PC-9 (cell line): ENCODE data around the gene GNAQ. TPM values are rescaled to one million over a fixed set of nuclear protein-coding genes. Genes with fewer than 3 reads are reported as not detected.

ENCODE experiments used
- BruUV-seq: library from RNA; stranded (reverse); fragments of 400-500 nt; replicated peaks from 2 replicates; lab custom pipeline; 2021; lab: Mats Ljungman, UMichigan
- CTCF ChIA-PET: fragments of 300-600 bp; sonication (Branson Sonifier 250); formaldehyde crosslinking; loops from one replicate; lab custom pipeline; 2022; ENCODE audit warnings: antibody characterized with exemption; lab: Charles Lee
- POLR2A ChIA-PET: fragments of 300-600 bp; sonication (Branson Sonifier 250); formaldehyde crosslinking; loops from one replicate; lab custom pipeline; 2022; ENCODE audit warnings: antibody characterized with exemption; ENCODE audit not compliant: unreplicated experiment; lab: Charles Lee
- DNase-seq, 2 experiments: peaks; one replicate each; pipeline versions ENCODE4 v3.0.0 to v3.0.0-alpha.2; 2015 to 2022; ENCODE audit warnings: mixed read lengths in 1 of 2
- H2AFZ ChIP-seq: fragments of 200-600 bp; sonication (generic); 2 replicates; pipeline ENCODE4 v1.8.1; 2017; ENCODE audit warnings: antibody characterized with exemption
- H3F3A ChIP-seq: fragments of 200-600 bp; sonication (generic); 2 replicates; pipeline ENCODE4 v1.8.1; 2017; ENCODE audit warnings: antibody characterized with exemption, mild to moderate bottlenecking, low read depth; ENCODE audit not compliant: insufficient read depth
- H3K27ac ChIP-seq: fragments of 200-600 bp; sonication (generic); 2 replicates; pipeline ENCODE4 v1.6.1; 2016; ENCODE audit warnings: mixed run types
- H3K27me3 ChIP-seq: fragments of 200-600 bp; sonication (generic); 2 replicates; pipeline ENCODE4 v1.6.1; 2016; ENCODE audit warnings: low read depth, mixed run types; ENCODE audit not compliant: insufficient read depth
- H3K36me3 ChIP-seq: fragments of 200-600 bp; sonication (generic); 2 replicates; pipeline ENCODE4 v1.6.1; 2016; ENCODE audit warnings: low read depth, mixed run types
- H3K4me1 ChIP-seq: fragments of 200-600 bp; sonication (generic); replicated peaks from 2 replicates; pipeline ENCODE4 v1.6.1; 2016; ENCODE audit warnings: mixed run types; ENCODE audit not compliant: insufficient read depth
- H3K4me2 ChIP-seq: fragments of 200-600 bp; sonication (generic); 2 replicates; pipeline ENCODE4 v1.6.1; 2017; ENCODE audit warnings: mixed run types
- H3K4me3 ChIP-seq: fragments of 200-600 bp; sonication (generic); 2 replicates; pipeline ENCODE4 v1.6.1; 2016; ENCODE audit warnings: mixed run types
- H3K79me2 ChIP-seq: fragments of 200-600 bp; sonication (generic); 2 replicates; pipeline ENCODE4 v1.6.1; 2017; ENCODE audit warnings: low read depth, mixed run types
- H3K9me2 ChIP-seq: fragments of 200-600 bp; sonication (generic); 2 replicates; pipeline ENCODE4 v1.8.1; 2017; ENCODE audit warnings: mild to moderate bottlenecking; ENCODE audit not compliant: insufficient read depth
- H3K9me3 ChIP-seq: fragments of 200-600 bp; sonication (generic); 2 replicates; pipeline ENCODE4 v1.8.1; 2016; ENCODE audit warnings: low read depth; ENCODE audit not compliant: insufficient read depth
- H4K20me1 ChIP-seq: fragments of 200-600 bp; sonication (generic); 2 replicates; pipeline ENCODE4 v1.8.1; 2017; ENCODE audit not compliant: insufficient read depth
- CTCF ChIP-seq: fragments of 200-600 bp; sonication (generic); conservative IDR thresholded peaks from 2 replicates; pipeline ENCODE4 v1.6.1; 2017; ENCODE audit warnings: mixed run types, antibody characterized with exemption, mild to moderate bottlenecking, moderate library complexity
- EZH2 ChIP-seq: fragments of 200-600 bp; sonication (generic); IDR thresholded peaks from 2 replicates; pipeline ENCODE4 v1.8.0; 2017; ENCODE audit warnings: antibody characterized with exemption, low read depth
- intact Hi-C: fragments of 100-400 bp; cut with micrococcal nuclease; formaldehyde crosslinking; loops from one replicate; pipeline ENCODE4 v1.10.0; 2022; ENCODE audit not compliant: unreplicated experiment
- total RNA-seq: library from RNA; stranded (reverse); gene quantifications from 2 replicates; pipeline ENCODE4 v1.2.3, GENCODE V29; 2021

The GNAQ gene
- total RNA-seq, 1 experiment from 2014 or later = 51.6 TPM

- peaks cover 2% of the 10 kb centered on the region for H3F3A ChIP-seq
- CTCF ChIA-PET = no interaction called here
These were observed 139.4 kb downstream of the GNAQ start for GRCh38 chr9:77892171-77892570.

GRCh38 chr9:77891128-77891800 lies 140.3 kb downstream of the GNAQ start:
- Histone ChIP-seq H3K9me3 (no peaks in the 10 kb centered on the region), H3K36me3 (0 out of 2 replicates have a peak, but pooled peaks cover 3% of the 10 kb centered on the region), H3K4me3 (no peak overlapping the region), H4K20me1 (no peaks in the 10 kb centered on the region), H3K79me2 (0 out of 2 replicates have a peak, but pooled peaks cover 3% of the 10 kb centered on the region), H3K9me2 (no peaks in the 10 kb centered on the region), H3K4me2 (no peak overlapping the region), H3K27ac (no peak overlapping the region), H2AFZ (no peak overlapping the region), H3K4me1 (peaks cover 20% of the 10 kb centered on the region; the same call in 1 of the 2 replicates), H3K27me3 (no peaks in the 10 kb centered on the region), H3F3A (peaks cover 2% of the 10 kb centered on the region)
- TF ChIP-seq CTCF (no peak), EZH2 (no peak)
- CTCF ChIA-PET = no interaction called here
- DNase-seq = no peak
- POLR2A ChIA-PET = interaction anchor here (0.6 kb wide), 1 partner anchor 15 kb away, joined by 3 read pairs; no protein-coding TSS in a partner anchor
- intact Hi-C loops = no loop called here
- BruUV-seq = no TSS peak

More at GRCh38 chr9:77892171-77892570, 139.4 kb downstream of the GNAQ start:
- POLR2A ChIA-PET = interaction anchor here (0.6 to 0.9 kb wide), 3 partner anchors 16 to 95 kb away, joined by 3 to 13 read pairs (median 4); no protein-coding TSS in a partner anchor
- DNase-seq = no peak
- H3K79me2 ChIP-seq = 0 out of 2 replicates have a peak, but pooled peaks cover 3% of the 10 kb centered on the region
- H2AFZ ChIP-seq = no peak overlapping the region
- no peak overlapping the region for H3K4me2 ChIP-seq
- no peaks in the 10 kb centered on the region for H3K27me3 ChIP-seq
- H3K9me2 ChIP-seq = no peaks in the 10 kb centered on the region
- TF ChIP-seq CTCF (no peak), EZH2 (no peak)
- H3K4me1 ChIP-seq = peaks cover 19% of the 10 kb centered on the region; the same call in 1 of the 2 replicates
- no peaks in the 10 kb centered on the region for H4K20me1 ChIP-seq
- intact Hi-C loops = no loop called here
- 0 out of 2 replicates have a peak, but pooled peaks cover 3% of the 10 kb centered on the region for H3K36me3 ChIP-seq
- no TSS peak for BruUV-seq
- no peak overlapping the region for H3K4me3 ChIP-seq
- no peak overlapping the region for H3K27ac ChIP-seq
- H3K9me3 ChIP-seq = no peaks in the 10 kb centered on the region

GRCh38 chr9:77887662-77888061 lies 143.9 kb downstream of the GNAQ start:
- Histone ChIP-seq H4K20me1 (no peaks in the 10 kb centered on the region), H3K9me2 (no peaks in the 10 kb centered on the region), H3K9me3 (no peaks in the 10 kb centered on the region), H3K27ac (no peak overlapping the region), H3K4me2 (no peak overlapping the region), H3K4me1 (peaks cover 51% of the 10 kb centered on the region), H3K36me3 (no peaks in the 10 kb centered on the region), H2AFZ (no peak overlapping the region), H3K79me2 (peaks cover 25% of the 10 kb centered on the region; the same call in 1 of the 2 replicates), H3F3A (peaks cover 24% of the 10 kb centered on the region), H3K27me3 (no peaks in the 10 kb centered on the region), H3K4me3 (no peak overlapping the region)
- TF ChIP-seq EZH2 (no peak), CTCF (no peak)
- intact Hi-C loops = no loop called here
- BruUV-seq = no TSS peak
- peak in 1 of 2 experiments; percentile 44 for DNase-seq
- POLR2A ChIA-PET = interaction anchor here (0.5 kb wide), 1 partner anchor 93 kb away, joined by 3 read pairs; no protein-coding TSS in a partner anchor
- CTCF ChIA-PET = no interaction called here
